Measurements from ENCODE around the gene PCNA.

GRCh38 chr20:5131502-5131901, 11.7 kb upstream of the PCNA start:
- TF ChIP-seq CTCF (IDR thresholded peaks at IDR 0.05) (no peak), EZH2 (IDR thresholded peaks at IDR 0.05) (no peak)
